ENCODE data around the gene PRR23A.

Gene PRR23A

DNA sequence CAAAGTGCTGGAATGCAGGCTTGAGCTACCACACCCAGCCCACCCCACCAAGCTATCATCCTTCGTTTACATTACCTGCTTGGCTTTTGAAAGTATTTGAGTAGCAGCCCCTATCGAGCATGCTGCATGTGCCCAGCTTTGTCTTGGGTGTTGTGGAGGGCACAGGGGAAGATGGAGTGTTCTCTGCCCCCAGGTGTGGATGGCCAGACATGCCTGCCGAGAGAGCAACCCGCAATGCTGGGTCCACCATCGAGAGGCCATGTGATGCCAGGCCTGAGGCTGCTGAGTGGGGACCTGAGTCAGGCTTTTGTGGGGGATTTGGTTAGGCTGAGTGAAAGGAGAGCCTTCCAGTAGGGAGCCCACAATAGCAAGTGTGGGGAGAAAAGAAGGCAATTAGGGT lies 33.1 kb downstream of the PRR23A start:
- no peak for DNase-seq (ENCODE audit: low spot score)

DNA sequence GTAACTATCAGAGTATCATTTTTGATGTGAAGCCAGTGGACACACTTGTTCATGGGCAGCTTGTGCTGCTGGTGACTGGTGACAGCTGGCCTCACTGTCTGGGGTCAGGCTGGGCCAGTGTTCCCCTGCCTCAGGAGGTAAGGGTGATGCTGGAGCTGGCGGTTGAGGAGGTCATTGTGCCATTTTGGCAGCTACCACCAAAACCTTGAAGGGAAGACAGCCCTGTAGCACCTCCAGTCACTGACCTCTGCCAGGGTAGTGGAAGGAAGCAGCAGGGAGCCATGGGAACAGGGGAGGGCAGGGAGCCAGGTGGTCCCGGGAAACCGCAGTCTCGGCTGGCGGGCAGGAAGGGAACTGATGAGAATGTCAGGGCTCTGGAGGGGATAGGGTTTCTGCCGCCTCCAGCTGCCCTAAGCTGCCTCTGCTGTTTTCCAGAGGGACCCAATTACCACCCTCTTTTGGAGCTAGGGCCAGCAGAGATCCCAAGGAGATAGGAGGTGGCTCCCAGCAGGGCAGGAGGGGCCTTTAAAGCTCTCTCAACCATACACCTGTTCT lies 34.2 kb downstream of the PRR23A start:
- no peak for DNase-seq (ENCODE audit: low spot score)

DNA sequence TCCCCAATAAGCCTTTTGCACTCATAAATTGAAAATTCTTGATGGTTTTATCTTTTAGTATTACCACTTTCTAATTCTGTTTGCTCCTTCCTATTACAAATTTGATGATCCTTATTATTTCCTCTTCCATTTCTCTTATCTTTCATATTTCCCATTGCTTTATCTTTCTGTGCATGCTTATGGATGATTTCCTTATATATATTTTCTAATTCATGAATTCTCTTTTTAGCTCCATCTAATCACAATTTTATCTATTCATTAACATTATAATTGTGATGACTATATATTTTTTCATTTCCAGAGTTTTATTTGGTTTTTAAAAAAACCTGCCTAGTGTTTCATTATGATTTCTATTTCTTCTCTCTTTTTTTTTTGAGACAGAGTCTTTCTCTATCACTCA lies 41.1 kb downstream of the PRR23A start:
- DNase-seq (ENCODE audit: low spot score), result no peak

DNA sequence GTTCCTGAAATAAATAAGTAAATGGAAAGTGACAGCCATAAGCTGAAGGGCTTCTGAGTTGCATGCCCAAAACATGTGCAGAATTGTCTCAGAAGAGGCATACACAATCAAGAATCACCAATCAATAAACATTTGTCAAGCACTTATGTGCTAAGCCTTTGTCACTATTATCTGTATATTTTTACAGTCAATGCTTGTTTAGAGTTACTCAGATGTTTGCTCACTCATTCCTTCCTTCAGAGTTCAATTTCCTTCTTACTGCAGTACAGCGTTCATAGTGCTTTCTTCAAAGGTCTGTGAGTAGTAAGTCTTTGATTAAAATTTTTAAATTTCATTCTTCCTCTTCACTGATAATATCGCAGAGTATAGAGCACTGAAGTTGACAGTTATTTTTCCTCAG lies 41.8 kb downstream of the PRR23A start:
- no peak for DNase-seq (ENCODE audit: low spot score)

DNA sequence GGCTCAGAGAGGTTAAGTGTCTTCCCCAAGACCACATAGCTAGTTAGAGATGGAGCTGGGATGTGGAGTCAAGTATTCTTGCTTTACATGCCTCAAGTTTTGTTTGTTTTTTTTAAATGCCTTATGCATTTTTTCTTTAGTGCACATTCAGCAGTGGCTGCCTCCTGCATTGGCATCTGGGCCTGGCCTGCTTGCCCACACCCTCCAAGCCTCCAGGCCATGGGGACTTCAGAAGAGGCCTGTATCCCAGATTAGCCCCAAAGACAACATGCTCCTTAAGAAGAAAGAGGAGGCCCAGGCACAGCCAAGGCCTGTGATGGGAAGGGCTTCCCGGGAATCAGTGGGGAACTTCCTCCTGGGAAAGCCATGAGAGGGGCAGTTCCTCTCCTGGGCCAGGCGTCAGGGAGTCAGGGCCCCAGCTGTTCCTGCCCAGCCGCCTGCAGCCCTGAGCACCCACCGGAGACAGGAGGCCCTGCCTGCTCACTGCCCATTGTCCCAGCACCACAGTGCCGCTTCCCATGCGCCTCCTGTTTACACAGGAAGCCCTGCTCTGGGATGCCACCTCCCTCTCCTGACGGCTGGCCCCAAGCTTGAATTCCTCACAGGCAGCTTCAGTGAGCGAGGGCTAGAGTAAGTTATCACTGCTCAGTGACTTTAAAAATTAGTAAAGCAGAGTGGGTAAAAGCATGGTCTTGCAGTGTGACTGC lies 43.1 kb downstream of the PRR23A start:
- DNase-seq (ENCODE audit: low spot score), result no peak

DNA sequence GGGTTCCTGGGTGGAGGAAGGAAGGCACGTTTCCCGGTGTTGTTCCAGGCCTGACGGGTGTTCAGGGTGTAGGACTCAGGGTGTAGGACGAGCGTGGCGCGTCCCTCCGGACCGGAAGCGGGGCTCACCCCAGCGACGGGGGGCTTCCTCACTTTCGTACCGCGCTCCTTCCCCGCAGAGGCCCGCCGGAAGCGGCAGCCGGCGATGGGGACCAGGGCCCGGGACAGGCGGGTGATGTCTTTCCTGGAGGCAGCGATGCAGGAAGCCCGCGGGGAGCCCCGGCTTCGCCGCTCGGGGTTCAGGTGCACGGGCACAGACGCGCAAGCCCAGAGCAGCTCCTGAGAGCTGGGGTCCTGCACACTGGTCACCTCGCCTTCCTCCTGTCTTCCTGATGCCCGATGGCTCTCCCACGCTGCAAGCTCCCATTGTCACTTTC lies 45.6 kb downstream of the PRR23A start:
- no peak for DNase-seq (ENCODE audit: low spot score)
